HG02798 (cell line): ENCODE results near the gene MIF.

Experiments used
- ATAC-seq: cut with Tn5 transposase; IDR thresholded peaks from one replicate; pipeline ENCODE4 v1.9.1; 2021; ENCODE audit warnings: mild to moderate bottlenecking; ENCODE audit not compliant: unreplicated experiment, poor library complexity

Gene MIF

GRCh38 chr22:23874871-23875270, 19.3 kb upstream of the MIF start:
- no peak for ATAC-seq

GRCh38 chr22:23875801-23876200, 18.4 kb upstream of the MIF start:
- no peak for ATAC-seq

- no peak for ATAC-seq
These were observed 16.6 kb upstream of the MIF start for GRCh38 chr22:23877566-23877965.

GRCh38 chr22:23878219-23878618, 16.0 kb upstream of the MIF start:
- no peak for ATAC-seq

GRCh38 chr22:23882370-23882769, 11.8 kb upstream of the MIF start:
- ATAC-seq: no peak

GRCh38 chr22:23883658-23884057, 10.5 kb upstream of the MIF start:
- no peak for ATAC-seq

- ATAC-seq: no peak
These were observed 10.0 kb upstream of the MIF start for GRCh38 chr22:23884140-23884539.

- no peak for ATAC-seq
These were observed 5.4 kb upstream of the MIF start for GRCh38 chr22:23888615-23889401.

GRCh38 chr22:23889620-23890019, 4.6 kb upstream of the MIF start:
- ATAC-seq: no peak

- no peak for ATAC-seq
These were observed 2.5 kb upstream of the MIF start for GRCh38 chr22:23891726-23892125.

GRCh38 chr22:23892130-23892529, 2.1 kb upstream of the MIF start:
- no peak for ATAC-seq

- ATAC-seq: no peak
These were observed 1.5 kb upstream of the MIF start for GRCh38 chr22:23892706-23893105.

- no peak for ATAC-seq
These were observed 850 bp upstream of the MIF start for GRCh38 chr22:23893121-23893944.

GRCh38 chr22:23894710-23895598, 771 bp downstream of the MIF start:
- peak; percentile 21 for ATAC-seq

GRCh38 chr22:23895599-23896144, 1.5 kb downstream of the MIF start:
- no peak for ATAC-seq

- no peak for ATAC-seq
These were observed 2.0 kb downstream of the MIF start for GRCh38 chr22:23896166-23896522.

GRCh38 chr22:23896523-23897186, 2.5 kb downstream of the MIF start:
- ATAC-seq: no peak

- ATAC-seq: no peak
These were observed 3.1 kb downstream of the MIF start for GRCh38 chr22:23897320-23897719.

- no peak for ATAC-seq
These were observed 4.1 kb downstream of the MIF start for GRCh38 chr22:23898006-23898974.
